ENCODE measurements around the gene ZFAND3.

The ZFAND3 gene

DNA sequence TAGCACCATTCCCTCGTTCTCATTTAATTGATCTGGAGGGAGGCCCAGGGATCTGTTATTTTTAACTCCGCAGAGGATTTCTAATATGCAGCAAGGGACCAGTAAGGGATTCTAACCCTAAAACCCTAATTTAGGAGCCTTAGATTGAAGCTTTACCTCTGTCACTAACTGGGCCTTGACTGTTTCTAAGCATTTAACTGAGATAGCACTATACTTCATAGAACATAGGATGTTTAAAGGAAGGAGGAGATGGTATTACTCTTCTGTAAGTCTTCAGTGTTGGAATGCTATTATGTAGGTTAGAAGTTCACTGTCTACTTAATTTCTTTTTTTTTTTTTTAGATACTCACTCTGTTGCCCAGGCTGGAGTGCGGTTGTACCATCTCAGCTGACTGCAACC lies 242.5 kb downstream of the ZFAND3 start:
- DNase-seq: no peak

DNA sequence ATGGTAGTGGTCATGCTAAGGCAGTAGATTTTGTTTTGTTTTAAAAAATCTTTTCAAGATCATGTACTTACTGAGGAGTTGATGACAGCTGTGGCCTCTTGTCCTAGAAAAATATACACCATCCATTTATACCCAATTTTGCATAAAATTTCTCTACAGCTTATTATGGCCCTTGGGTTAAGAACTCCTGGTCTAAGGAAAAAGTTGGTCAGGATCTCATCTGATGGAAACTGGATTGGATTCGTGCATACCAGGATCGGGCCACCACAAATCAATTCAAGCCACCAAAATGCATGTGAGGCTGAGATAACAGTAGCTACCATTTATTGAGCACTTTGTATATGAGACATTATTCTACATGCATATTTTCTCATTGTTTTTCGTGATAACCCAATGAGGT lies 244.4 kb downstream of the ZFAND3 start:
- DNase-seq: no peak

DNA sequence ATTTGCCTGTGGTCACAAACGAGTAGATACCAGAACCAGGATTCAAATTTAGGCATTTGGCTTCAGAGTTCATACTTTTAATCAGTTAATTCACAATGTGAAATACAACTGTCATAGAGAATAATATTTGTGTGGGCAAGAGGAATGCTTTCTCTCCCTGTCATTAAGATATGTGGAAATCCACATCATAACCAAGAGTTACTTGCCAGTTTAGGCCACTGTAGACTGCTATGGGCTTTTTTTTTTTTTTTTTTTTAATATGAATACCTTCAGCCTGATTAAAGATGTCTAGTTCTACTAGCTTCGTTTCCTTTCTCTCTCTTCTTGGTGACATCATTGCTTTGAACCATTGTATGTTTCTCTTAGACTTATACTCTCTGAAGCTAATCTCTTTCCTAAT lies 244.9 kb downstream of the ZFAND3 start:
- DNase-seq: no peak

DNA sequence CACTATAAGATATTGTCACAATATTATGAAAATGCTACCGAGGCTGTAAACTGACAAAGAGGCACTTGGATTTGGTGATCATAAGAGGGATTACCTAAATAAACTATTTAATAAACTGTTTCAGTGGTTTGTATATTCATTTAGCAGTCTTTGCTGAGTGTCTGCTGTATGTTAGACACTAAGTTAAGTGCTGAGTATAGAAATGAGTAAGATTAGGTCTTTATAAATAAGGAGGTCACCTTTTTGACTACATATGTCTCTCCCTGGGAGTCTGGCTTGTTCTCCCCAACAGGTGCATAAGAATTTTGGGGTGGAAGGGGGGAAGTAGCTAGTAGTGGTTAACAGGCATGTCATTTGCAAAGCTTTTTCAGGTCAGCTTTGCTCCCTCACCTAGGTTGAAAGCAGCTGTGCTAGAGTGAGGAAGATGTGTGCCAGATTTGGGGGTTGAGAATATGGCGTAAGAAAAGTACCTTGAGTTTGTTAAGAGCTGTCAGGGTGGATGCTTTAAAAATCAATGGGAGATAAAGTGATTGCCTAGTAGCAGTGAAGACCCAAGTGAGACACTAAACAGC lies 246.3 kb downstream of the ZFAND3 start:
- DNase-seq: no peak

DNA sequence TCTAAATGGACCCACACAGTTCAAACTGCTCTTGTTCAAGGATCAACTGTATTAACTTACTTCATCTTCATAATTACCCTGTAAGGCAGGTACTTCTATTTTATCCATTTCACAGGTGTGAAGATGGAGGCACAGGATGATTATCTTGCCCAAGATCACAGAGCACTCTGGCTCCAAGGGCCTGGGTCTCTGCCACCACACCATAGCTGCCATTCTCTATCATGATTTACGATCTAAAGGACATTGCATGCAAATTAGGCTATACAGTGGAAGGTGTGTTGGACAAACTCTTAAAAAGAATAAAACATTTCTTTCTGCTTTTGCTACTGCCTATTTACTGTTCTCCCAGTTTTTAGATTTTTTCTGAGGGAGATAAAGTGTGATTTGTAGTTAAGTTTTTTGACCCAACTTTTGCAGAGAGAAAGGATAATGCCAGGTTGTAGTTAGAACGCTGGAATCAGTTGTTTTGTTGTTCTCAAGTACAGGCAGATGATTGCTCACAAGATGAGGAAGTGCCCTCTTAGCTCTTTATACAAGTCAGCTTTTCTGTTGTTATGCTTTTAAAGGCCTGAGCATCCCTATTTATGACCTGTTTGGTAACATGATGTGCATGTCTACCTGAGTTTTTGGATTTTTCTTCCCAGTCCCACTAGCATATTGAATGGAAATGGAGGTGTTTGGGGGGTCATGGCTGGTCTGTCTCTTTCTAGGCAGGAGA lies 247.9 kb downstream of the ZFAND3 start:
- DNase-seq: no peak

DNA sequence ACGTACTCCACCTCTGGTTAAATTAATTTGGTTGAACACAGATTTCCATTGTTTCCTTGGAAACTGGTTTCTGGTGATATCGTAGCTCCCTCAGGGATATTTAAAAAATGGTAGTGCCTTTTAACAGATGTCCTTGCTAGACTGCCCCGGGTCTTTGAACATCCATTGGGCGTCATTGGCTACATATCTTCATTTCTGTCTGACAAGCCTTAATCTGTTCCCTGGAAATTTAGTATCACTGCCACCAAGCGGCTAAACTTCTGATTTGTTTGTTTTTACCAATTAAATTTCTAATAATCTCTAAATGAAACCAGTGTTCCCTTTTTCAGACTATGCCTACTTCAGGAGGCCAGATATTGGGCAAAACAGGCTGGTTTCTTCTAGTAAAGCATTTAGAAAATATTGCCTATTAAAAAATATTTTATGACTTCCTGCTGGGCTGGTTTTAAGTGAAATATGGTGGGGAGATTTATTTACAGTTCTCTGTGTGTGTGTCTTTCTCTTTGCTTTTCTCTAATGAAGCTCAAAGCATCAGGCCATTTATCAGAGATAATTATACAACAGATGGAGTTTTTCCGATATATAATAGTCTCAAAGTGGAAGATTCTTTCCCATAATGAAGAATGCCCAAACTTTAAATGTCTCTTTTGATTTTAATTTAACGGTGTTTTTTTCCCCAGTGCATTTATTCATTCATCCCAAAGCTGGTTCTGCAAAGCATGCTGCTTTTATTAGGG lies 249.5 kb downstream of the ZFAND3 start:
- DNase-seq: no peak

DNA sequence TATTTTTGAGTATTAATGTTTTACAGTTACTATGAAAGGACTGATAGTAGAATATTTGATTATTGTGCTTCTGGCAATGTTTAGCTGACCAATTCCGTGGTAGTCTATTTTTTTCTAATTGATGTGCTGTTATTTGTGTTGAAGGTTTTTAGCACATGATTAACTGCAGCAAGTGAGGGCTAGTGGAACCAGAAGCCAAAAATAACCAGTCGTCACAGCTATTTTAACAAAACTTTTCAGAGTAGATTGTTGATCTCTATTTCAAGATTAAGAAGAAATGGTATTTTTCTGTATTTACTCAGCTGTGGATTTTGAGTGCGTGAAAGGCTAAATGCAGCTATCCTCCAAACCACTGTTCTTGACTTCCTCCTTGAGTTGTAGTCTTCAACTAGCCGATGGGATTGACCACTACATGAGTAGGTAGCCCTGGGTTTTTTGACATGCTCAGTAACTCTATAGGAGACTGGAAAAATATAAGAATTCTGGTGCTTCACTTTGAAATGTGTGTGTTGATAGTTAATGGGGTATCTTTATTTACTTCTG lies 258.0 kb downstream of the ZFAND3 start:
- DNase-seq: no peak

DNA sequence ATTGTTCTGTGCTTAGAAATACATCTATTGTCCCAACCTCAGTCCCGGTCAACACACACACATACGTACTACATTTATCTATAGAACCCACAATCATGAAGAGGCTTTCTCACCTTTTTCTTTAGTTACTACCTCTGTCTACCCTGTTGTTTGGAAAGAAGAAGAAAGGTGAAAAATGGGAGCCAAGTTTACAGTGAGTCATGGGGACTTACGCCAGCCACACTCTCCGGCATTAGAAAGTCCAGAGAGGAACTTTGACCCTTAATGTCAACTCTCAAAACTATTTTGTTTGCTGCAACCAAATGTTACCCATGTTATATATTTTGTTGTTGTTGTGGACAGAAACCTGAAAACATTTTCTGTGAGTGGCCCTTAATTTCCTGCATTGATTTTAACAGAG lies 259.1 kb downstream of the ZFAND3 start:
- no peak for DNase-seq

DNA sequence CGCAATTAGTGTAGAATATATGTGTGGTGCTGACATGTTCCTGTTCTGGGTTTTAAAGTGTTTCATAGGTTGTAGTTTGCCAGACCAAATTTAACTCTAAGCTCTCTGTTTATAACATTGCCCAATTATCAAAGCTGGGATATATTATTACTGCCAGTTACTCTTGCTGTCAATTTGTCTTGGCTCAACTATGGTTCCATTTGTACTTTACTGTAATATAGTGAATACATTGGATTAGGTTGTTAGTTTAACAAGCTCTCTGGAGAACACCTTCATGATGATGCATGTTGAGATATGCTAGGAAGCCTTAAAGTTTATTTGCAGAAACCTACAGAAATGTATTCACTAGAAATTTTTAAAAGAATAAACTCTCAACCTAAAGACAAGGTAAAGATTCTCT lies 259.6 kb downstream of the ZFAND3 start:
- no peak for DNase-seq

DNA sequence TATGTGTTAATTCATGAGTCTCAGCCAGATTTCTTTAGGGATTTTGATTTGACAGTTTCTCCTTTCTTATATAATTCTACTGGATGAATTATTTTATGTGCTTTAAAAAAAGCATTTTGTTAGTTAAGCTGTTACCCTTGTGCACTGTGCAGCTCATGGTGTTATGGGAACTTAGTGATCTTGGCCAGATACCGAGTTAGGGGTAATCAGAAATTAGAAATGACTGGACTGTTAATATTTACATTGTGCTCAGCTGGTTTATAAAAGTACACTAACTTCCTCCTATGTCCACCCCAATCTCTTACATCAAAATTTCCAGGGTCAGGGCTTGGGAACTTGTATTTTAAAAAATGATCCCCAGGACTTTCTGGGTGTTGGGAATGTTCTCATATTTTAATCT lies 260.0 kb downstream of the ZFAND3 start:
- DNase-seq: no peak

DNA sequence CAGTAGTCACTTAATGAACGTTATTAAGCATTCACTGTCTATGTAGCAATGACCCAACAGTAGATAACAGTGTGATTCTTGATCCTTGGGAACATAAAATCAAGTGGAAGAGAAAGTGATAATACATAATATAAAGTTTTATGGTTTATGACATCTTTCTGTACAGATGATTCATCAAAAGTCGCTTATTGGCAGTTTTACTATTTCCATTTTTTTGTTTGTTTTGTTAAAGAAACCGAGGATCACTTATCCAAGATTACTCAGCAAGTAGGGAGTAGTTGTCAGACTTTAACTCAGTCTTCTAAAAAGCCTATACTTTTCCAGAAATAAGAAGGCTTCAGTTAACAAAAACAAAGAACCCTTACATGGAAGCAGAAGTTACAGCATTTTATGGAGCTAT lies 260.8 kb downstream of the ZFAND3 start:
- no peak for DNase-seq

DNA sequence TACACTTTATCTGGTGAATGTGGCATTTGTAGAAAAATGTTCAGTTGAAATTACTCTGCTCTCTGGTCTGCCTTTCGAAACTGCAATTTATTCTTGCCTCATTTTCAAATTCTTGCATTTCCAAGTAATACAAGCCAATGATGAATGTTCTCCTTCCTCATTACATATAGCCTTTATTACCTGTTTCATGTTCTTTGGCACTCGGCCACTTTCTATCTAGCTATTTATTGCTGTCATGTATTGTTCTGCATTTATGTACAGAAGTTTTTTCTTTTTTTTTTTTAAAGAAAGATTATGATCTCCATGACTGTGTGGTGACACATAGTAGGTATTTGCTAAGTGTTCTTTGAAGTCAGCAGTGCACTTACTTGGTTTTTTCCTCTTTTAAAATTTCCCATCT lies 261.4 kb downstream of the ZFAND3 start:
- DNase-seq: no peak

DNA sequence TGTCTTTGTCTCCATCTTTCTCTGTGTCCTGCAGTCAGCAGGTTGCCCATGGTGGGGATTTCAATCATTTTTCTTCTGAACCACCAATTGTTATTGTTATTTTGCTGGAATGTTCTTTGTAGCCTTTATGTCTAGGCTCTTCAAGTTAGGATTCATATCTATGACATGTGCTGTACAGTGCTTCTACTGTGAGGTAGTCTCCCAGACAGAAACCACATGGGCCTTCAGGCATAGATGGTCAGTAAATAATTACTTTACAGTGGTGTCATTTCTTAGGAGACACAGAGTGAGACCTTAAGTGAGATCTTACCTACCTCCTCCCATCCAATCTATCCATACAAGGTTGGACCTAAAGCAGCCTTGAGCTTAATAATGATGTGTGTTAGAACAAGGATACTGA lies 265.5 kb downstream of the ZFAND3 start:
- DNase-seq: no peak

DNA sequence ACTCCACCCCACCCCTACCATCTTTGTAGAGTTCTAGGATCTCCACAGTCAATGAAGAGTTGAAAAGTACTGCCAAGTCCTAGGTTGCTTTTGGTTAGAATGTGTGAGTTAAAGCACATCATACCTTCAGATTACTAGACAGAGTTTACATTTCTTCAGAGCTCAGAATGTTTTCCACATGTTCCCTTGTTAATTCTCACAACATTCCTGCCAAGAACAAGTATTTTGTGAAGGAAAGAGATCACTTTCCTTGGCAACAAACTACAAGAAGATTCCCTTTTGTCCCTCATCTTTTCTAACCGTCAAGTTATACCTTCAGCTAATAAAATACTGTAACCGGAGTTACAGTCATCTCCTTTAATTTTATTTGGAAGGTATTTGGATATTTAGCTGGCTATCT lies 266.8 kb downstream of the ZFAND3 start:
- DNase-seq: no peak

DNA sequence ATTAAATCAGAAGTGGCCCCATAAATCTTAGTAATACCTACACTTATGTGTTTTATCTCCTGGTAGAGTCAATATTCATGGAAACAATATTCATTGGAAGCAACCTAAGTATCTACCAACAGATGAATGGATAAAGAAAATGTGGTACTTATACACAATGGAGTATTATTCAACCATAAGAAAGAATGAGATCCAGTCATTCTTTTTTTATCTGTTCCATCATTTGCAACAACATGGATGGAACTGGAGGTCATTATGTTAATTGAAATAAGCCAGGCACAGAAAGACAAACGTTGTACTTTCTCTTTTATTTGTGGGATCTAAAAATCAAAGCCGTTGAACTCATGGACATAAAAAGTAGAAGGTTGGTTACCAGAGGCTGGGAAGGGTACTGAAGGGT lies 268.5 kb downstream of the ZFAND3 start:
- DNase-seq: no peak

DNA sequence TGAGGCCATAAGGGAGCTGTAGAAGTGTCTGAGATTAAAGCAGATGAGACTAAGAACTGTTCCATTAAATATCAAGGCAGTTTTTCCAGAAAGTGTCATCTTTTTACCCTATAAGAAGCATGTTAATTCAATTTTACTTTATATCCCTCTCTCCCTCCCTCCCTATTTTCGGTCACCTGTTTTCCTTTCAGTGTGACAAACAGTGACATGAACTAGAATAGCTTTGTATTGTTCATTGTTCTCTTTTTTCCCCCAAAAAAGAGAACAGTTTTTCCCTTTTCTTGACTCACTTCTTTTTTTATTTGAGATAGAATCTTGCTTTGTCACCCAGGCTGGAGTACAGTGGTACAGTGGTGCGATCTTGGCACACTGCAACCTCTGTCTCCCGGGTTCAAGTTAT lies 269.3 kb downstream of the ZFAND3 start:
- no peak for DNase-seq

DNA sequence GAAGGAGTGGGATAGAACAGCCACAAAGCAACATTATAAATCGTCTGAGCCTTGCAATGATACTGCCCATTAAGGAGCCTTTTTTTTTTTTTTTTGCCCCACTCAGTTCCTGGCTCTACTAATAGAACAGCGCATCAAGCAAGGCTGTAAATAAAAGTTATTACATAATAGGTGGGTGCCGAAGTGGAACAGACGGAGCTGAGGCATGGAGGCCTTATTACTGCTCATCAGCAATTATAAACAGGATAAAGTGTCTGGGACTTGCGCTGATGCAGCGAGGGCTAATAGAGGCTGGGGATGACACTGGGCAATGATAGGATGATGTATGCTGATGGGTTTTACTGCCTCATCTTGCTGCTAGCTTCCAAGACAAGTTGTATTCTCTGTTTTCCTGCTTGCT lies 272.1 kb downstream of the ZFAND3 start:
- no peak for DNase-seq

DNA sequence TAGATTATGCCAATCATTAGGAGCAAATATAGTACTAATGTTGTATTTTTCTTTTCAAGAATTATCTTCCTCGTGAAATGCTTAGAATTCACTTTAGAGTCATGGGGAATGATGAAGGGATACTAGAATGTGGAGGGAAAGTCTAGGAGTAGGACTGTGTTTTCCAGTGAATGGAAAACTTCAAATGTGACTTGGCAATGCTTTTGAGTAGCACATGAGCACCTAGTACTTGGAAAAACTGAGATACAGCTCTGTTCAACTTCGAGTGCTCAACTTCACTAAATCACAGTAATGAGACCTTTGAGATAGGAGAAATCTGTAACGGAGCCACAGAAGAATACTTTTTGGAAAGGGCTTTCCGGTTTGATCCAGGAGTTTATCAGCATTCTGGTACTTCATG lies 272.9 kb downstream of the ZFAND3 start:
- DNase-seq: no peak

DNA sequence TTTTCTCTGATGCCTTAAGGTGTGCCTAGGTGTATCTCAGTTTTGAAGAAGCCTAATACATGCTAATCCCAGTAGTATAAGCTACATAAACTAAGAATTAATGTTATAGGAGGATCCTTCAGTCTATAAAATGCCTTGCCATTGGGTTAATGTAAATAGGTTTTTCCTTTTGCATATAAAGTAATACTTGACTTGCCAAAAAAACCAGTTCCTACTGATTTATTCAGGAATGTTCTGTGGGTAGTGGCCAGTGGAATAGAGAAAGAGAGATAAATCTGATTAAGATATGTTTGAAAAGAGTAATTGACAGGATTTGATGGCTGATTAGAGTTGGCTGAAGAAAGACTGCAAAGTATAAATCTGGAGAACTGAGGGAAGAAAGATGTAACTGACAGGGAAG lies 273.4 kb downstream of the ZFAND3 start:
- no peak for DNase-seq

DNA sequence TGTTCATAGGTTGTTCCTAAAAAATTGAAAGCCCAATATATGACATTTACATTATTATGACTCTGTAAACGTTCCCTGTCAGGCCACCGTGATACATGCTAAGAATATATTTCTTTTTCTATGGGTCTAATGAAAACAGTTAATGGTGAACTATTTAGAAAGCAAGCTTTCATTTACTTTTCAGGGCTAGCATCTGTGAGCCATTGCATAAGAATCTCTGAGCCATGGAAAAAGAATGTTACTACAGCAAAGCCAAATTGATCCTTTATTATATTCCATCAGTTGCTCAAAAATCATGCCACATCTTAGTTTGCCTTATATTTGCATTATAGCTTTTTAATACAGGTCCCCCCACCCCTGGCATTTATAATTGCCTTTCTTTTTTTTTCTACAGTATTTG lies 275.5 kb downstream of the ZFAND3 start:
- DNase-seq: no peak

DNA sequence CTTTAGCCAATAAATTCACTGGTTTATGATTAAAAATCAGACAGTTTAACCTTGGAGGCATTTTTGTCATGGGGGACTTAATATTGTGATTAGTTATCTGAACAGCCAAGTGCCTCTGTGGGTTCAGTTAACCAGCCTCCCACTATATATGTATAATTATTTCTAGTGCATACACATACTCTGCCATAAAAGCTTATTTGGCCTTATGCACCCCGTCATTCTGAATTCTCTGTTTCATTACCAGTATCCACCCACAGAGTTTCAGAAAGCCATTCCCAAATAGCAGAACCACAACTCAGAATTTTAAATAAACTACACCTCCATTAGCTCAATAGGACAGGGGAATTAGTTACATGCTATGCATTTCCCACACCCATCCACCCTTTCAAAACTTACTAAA lies 279.7 kb downstream of the ZFAND3 start:
- no peak for DNase-seq

DNA sequence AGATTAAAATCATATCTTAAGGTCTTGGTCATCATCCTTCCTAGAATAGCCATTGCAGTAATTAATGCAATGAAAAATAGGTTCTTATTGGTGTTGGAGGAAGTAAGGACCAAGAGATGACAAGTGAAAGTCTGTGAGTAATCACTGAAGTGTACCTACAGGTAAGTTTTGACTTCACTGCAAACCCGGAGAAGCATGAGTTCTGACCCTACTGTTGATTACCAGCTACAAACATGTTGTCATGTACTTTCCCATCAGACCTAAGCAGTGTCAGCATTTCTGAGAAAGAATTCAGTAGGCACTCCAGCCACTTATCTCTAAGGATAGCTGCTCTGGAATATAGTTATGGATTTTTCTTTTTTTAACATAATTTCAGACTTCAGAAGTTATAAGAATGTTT lies 280.9 kb downstream of the ZFAND3 start:
- DNase-seq: no peak

DNA sequence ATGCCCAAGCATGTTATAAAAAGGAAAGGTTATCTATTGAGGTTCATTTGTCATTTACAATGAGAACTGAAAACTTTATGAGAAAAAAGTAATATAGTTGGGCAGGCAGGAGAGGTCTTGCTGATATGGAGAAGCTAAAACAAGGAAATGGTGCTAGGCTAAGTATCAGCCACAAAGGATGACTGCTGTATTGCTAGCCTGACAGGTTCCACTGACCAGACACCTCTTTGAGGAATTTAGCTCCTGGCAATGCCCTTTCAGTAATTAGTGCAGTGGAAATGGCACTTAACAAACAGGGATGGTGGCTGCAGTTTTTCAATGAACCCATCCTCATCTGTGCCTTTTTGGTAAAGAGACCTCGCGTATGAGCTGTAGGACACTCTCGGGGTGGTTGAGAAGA lies 284.4 kb downstream of the ZFAND3 start:
- no peak for DNase-seq

DNA sequence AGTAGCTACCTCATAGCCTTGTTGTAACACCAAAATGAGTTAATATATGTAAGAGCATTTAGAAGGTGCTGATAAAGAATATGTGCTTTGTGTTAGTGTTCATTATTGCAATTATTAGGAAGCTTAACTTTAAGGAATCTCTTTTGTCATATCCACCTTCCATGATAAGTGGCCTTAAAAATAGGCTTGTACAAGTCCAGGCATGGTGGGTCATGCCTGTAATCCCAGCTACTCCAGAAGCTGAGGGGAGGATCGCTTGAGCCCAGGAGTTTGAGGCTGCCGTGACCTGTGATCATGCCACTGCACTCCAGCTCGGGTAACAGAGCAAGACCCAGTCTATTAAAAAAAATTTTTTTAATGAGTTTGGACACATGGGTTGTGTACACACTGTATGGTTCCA lies 285.5 kb downstream of the ZFAND3 start:
- DNase-seq: no peak
